ENCODE data around the gene IL32.

The IL32 gene

GRCh38 chr16:3027489-3027795, 38.0 kb upstream of the IL32 start:
- Histone ChIP-seq H3K27me3 (ENCODE audit: insufficient read depth, low read length, poor library complexity) (no peaks in the 10 kb centered on the region), H3K4me3 (ENCODE audit: low read length) (no peak overlapping the region), H3K36me3 (ENCODE audit: control insufficient read depth, insufficient read depth, low read length) (peaks cover 8% of the 10 kb centered on the region), H3K79me1 (ENCODE audit: low read length) (peaks cover 5% of the 10 kb centered on the region), H3K79me2 (ENCODE audit: control insufficient read depth, insufficient read depth, low read length) (no peaks in the 10 kb centered on the region), H3K4me2 (ENCODE audit: low read length) (no peak overlapping the region), H3K56ac (ENCODE audit: low read length) (no peak overlapping the region), H3K18ac (ENCODE audit: low read length) (no peak overlapping the region), H3K9ac (ENCODE audit: low read length) (no peak overlapping the region), H3K4ac (ENCODE audit: low read depth, low read length) (no peak overlapping the region), H3K23ac (ENCODE audit: low read length) (no peak overlapping the region), H2BK15ac (replicated peaks; ENCODE audit: low read depth) (no peak overlapping the region), H2BK120ac (ENCODE audit: low read depth, low read length) (no peak overlapping the region), H2AK5ac (ENCODE audit: low read length) (no peak overlapping the region), H4K8ac (ENCODE audit: low read depth, low read length) (no peak overlapping the region), H3K27ac (ENCODE audit: low read depth, low read length) (no peak overlapping the region), H4K5ac (ENCODE audit: low read length) (no peak overlapping the region), H2BK5ac (ENCODE audit: low read length) (no peak overlapping the region), H3K4me1 (ENCODE audit: control insufficient read depth, low read depth, low read length) (peaks cover 8% of the 10 kb centered on the region)
- DNase-seq: no peak
- WGBS (ENCODE audit: extremely low coverage, insufficient coverage, low lambda C conversion rate): no CpG with 5 or more reads among the region's 8 CpGs

GRCh38 chr16:3027983-3028715, 37.3 kb upstream of the IL32 start:
- peaks cover 1% of the 10 kb centered on the region for H3K4me1 ChIP-seq (ENCODE audit: control insufficient read depth, low read depth, low read length)
- WGBS (ENCODE audit: extremely low coverage, insufficient coverage, low lambda C conversion rate): no CpG with 5 or more reads among the region's 58 CpGs
- no peak overlapping the region for H4K5ac ChIP-seq (ENCODE audit: low read length)
- H3K79me1 ChIP-seq (ENCODE audit: low read length): peaks cover under 1% of the 10 kb centered on the region
- H2BK5ac ChIP-seq (ENCODE audit: low read length): no peak overlapping the region
- H3K27ac ChIP-seq (ENCODE audit: low read depth, low read length): no peak overlapping the region
- H2AK5ac ChIP-seq (ENCODE audit: low read length): no peak overlapping the region
- H3K23ac ChIP-seq (ENCODE audit: low read length): no peak overlapping the region
- H3K36me3 ChIP-seq (ENCODE audit: control insufficient read depth, insufficient read depth, low read length): peaks cover 8% of the 10 kb centered on the region
- peak overlapping the region; percentile 47 for H3K9ac ChIP-seq (ENCODE audit: low read length)
- H3K56ac ChIP-seq (ENCODE audit: low read length): peak overlapping the region; percentile 64
- no peak overlapping the region for H3K18ac ChIP-seq (ENCODE audit: low read length)
- no peak overlapping the region for H3K4ac ChIP-seq (ENCODE audit: low read depth, low read length)
- H3K79me2 ChIP-seq (ENCODE audit: control insufficient read depth, insufficient read depth, low read length): no peaks in the 10 kb centered on the region
- no peak overlapping the region for H2BK15ac ChIP-seq (replicated peaks; ENCODE audit: low read depth)
- H3K4me3 ChIP-seq (ENCODE audit: low read length): no peak overlapping the region
- H3K27me3 ChIP-seq (ENCODE audit: insufficient read depth, low read length, poor library complexity): no peaks in the 10 kb centered on the region
- peak; percentile 93 for DNase-seq
- no peak overlapping the region for H4K8ac ChIP-seq (ENCODE audit: low read depth, low read length)
- no peak overlapping the region for H2BK120ac ChIP-seq (ENCODE audit: low read depth, low read length)
- peak overlapping the region; percentile 31 for H3K4me2 ChIP-seq (ENCODE audit: low read length)

- Histone ChIP-seq H2BK120ac (ENCODE audit: low read depth, low read length) (no peak overlapping the region), H3K56ac (ENCODE audit: low read length) (no peak overlapping the region), H2BK5ac (ENCODE audit: low read length) (no peak overlapping the region), H2BK15ac (replicated peaks; ENCODE audit: low read depth) (no peak overlapping the region), H3K27me3 (ENCODE audit: insufficient read depth, low read length, poor library complexity) (no peaks in the 10 kb centered on the region), H4K5ac (ENCODE audit: low read length) (no peak overlapping the region), H3K4me2 (ENCODE audit: low read length) (no peak overlapping the region), H3K79me2 (ENCODE audit: control insufficient read depth, insufficient read depth, low read length) (no peaks in the 10 kb centered on the region), H2AK5ac (ENCODE audit: low read length) (no peak overlapping the region), H4K8ac (ENCODE audit: low read depth, low read length) (no peak overlapping the region), H3K79me1 (ENCODE audit: low read length) (no peaks in the 10 kb centered on the region), H3K4me3 (ENCODE audit: low read length) (no peak overlapping the region), H3K23ac (ENCODE audit: low read length) (no peak overlapping the region), H3K9ac (ENCODE audit: low read length) (peak overlapping the region; percentile 15), H3K27ac (ENCODE audit: low read depth, low read length) (no peak overlapping the region), H3K4ac (ENCODE audit: low read depth, low read length) (no peak overlapping the region), H3K4me1 (ENCODE audit: control insufficient read depth, low read depth, low read length) (no peaks in the 10 kb centered on the region), H3K18ac (ENCODE audit: low read length) (no peak overlapping the region), H3K36me3 (ENCODE audit: control insufficient read depth, insufficient read depth, low read length) (peaks cover 8% of the 10 kb centered on the region)
- no CpG with 5 or more reads among the region's 15 CpGs for WGBS (ENCODE audit: extremely low coverage, insufficient coverage, low lambda C conversion rate)
- DNase-seq: no peak
Measured at GRCh38 chr16:3028716-3029319, 36.6 kb upstream of the IL32 start.

GRCh38 chr16:3029491-3030221, 35.8 kb upstream of the IL32 start:
- Histone ChIP-seq H3K36me3 (ENCODE audit: control insufficient read depth, insufficient read depth, low read length) (peaks cover 8% of the 10 kb centered on the region), H2BK120ac (ENCODE audit: low read depth, low read length) (no peak overlapping the region), H3K4me3 (ENCODE audit: low read length) (no peak overlapping the region), H4K5ac (ENCODE audit: low read length) (no peak overlapping the region), H3K79me2 (ENCODE audit: control insufficient read depth, insufficient read depth, low read length) (no peaks in the 10 kb centered on the region), H3K4me2 (ENCODE audit: low read length) (no peak overlapping the region), H3K27me3 (ENCODE audit: insufficient read depth, low read length, poor library complexity) (no peaks in the 10 kb centered on the region), H3K79me1 (ENCODE audit: low read length) (no peaks in the 10 kb centered on the region), H3K4ac (ENCODE audit: low read depth, low read length) (no peak overlapping the region), H2BK15ac (replicated peaks; ENCODE audit: low read depth) (no peak overlapping the region), H3K9ac (ENCODE audit: low read length) (no peak overlapping the region), H3K18ac (ENCODE audit: low read length) (no peak overlapping the region), H3K4me1 (ENCODE audit: control insufficient read depth, low read depth, low read length) (no peaks in the 10 kb centered on the region), H3K56ac (ENCODE audit: low read length) (no peak overlapping the region), H4K8ac (ENCODE audit: low read depth, low read length) (no peak overlapping the region), H2BK5ac (ENCODE audit: low read length) (no peak overlapping the region), H2AK5ac (ENCODE audit: low read length) (no peak overlapping the region), H3K27ac (ENCODE audit: low read depth, low read length) (no peak overlapping the region), H3K23ac (ENCODE audit: low read length) (no peak overlapping the region)
- WGBS (ENCODE audit: extremely low coverage, insufficient coverage, low lambda C conversion rate): no CpG with 5 or more reads among the region's 59 CpGs
- no peak for DNase-seq

GRCh38 chr16:3030222-3031212, 34.9 kb upstream of the IL32 start:
- no peaks in the 10 kb centered on the region for H3K27me3 ChIP-seq (ENCODE audit: insufficient read depth, low read length, poor library complexity)
- no peak overlapping the region for H2AK5ac ChIP-seq (ENCODE audit: low read length)
- no peak overlapping the region for H2BK120ac ChIP-seq (ENCODE audit: low read depth, low read length)
- no CpG with 5 or more reads among the region's 33 CpGs for WGBS (ENCODE audit: extremely low coverage, insufficient coverage, low lambda C conversion rate)
- H2BK5ac ChIP-seq (ENCODE audit: low read length): no peak overlapping the region
- peaks cover 8% of the 10 kb centered on the region for H3K36me3 ChIP-seq (ENCODE audit: control insufficient read depth, insufficient read depth, low read length)
- H3K23ac ChIP-seq (ENCODE audit: low read length): no peak overlapping the region
- H3K9ac ChIP-seq (ENCODE audit: low read length): no peak overlapping the region
- H2BK15ac ChIP-seq (replicated peaks; ENCODE audit: low read depth): no peak overlapping the region
- no peak overlapping the region for H3K18ac ChIP-seq (ENCODE audit: low read length)
- H3K79me2 ChIP-seq (ENCODE audit: control insufficient read depth, insufficient read depth, low read length): no peaks in the 10 kb centered on the region
- H3K4me2 ChIP-seq (ENCODE audit: low read length): no peak overlapping the region
- no peak overlapping the region for H3K4ac ChIP-seq (ENCODE audit: low read depth, low read length)
- H3K79me1 ChIP-seq (ENCODE audit: low read length): no peaks in the 10 kb centered on the region
- no peak overlapping the region for H3K4me3 ChIP-seq (ENCODE audit: low read length)
- no peak overlapping the region for H4K8ac ChIP-seq (ENCODE audit: low read depth, low read length)
- no peaks in the 10 kb centered on the region for H3K4me1 ChIP-seq (ENCODE audit: control insufficient read depth, low read depth, low read length)
- DNase-seq: no peak
- H3K56ac ChIP-seq (ENCODE audit: low read length): no peak overlapping the region
- no peak overlapping the region for H3K27ac ChIP-seq (ENCODE audit: low read depth, low read length)
- H4K5ac ChIP-seq (ENCODE audit: low read length): no peak overlapping the region

Data from mesendoderm (in vitro differentiated cells).